ENCODE results near the gene SPAG4.

The SPAG4 gene

GRCh38 chr20:35627121-35627520 is 11.5 kb downstream of the SPAG4 start:
- no peak overlapping the region for H2BK5ac ChIP-seq (ENCODE audit: low read depth, low read length, poor library complexity)
- H3K9ac ChIP-seq (ENCODE audit: low read length) = peak overlapping the region; percentile 65
- no peaks in the 10 kb centered on the region for H3K79me1 ChIP-seq (ENCODE audit: low read length)
- H3K27me3 ChIP-seq (ENCODE audit: insufficient read depth, low read length) = no peaks in the 10 kb centered on the region
- no peak overlapping the region for H3K23ac ChIP-seq (ENCODE audit: low read length)
- H3K18ac ChIP-seq (ENCODE audit: low read length) = no peak overlapping the region
- H3K36me3 ChIP-seq (ENCODE audit: control insufficient read depth in 1 of 2, insufficient read depth in 2 of 2, low read length in 2 of 2) = peaks cover 40 to 58% of the 10 kb centered on the region in 2 experiments
- no peak overlapping the region for H4K8ac ChIP-seq (ENCODE audit: low read depth, low read length)
- no peak overlapping the region for H4K91ac ChIP-seq (ENCODE audit: low read depth, low read length)
- no peak overlapping the region for H2BK12ac ChIP-seq (ENCODE audit: low read length)
- no peak for DNase-seq
- H3K14ac ChIP-seq (ENCODE audit: low read length) = no peak overlapping the region
- WGBS (ENCODE audit: extremely low coverage, insufficient coverage, insufficient read length) = no CpG with 5 or more reads among the region's 8 CpGs
- no peak overlapping the region for H3K4me3 ChIP-seq (ENCODE audit: low read depth, low read length)
- peaks cover 2% of the 10 kb centered on the region for H3K9me3 ChIP-seq (ENCODE audit: insufficient read depth, low read depth, low read length)
- no peaks in the 10 kb centered on the region for H3K4me1 ChIP-seq (ENCODE audit: control insufficient read depth in 1 of 2, insufficient read depth in 2 of 2, low read length in 2 of 2)
- no peaks in the 10 kb centered on the region for H3K79me2 ChIP-seq (ENCODE audit: control insufficient read depth, insufficient read depth, low read length, poor library complexity)
- H2AFZ ChIP-seq (ENCODE audit: insufficient read depth, low read length, poor library complexity) = no peak overlapping the region
- H4K12ac ChIP-seq (ENCODE audit: low read depth, low read length) = no peak overlapping the region
- H2AK5ac ChIP-seq (ENCODE audit: low read length) = no peak overlapping the region
- no peak overlapping the region for H2BK120ac ChIP-seq (ENCODE audit: insufficient read depth, low read length, poor library complexity)
- H3K4me2 ChIP-seq (ENCODE audit: low read length) = no peak overlapping the region
- no peak overlapping the region for H3K4ac ChIP-seq (ENCODE audit: low read depth, low read length)
- no peak overlapping the region for H3K27ac ChIP-seq (ENCODE audit: low read depth, low read length)

- H3K79me1 ChIP-seq (ENCODE audit: low read length) = no peaks in the 10 kb centered on the region
- no peaks in the 10 kb centered on the region for H3K27me3 ChIP-seq (ENCODE audit: insufficient read depth, low read length)
- H2BK120ac ChIP-seq (ENCODE audit: insufficient read depth, low read length, poor library complexity) = no peak overlapping the region
- no peak overlapping the region for H4K12ac ChIP-seq (ENCODE audit: low read depth, low read length)
- no peak overlapping the region for H3K4me3 ChIP-seq (ENCODE audit: low read depth, low read length)
- H3K4me1 ChIP-seq (ENCODE audit: control insufficient read depth in 1 of 2, insufficient read depth in 2 of 2, low read length in 2 of 2) = no peaks in the 10 kb centered on the region
- H3K27ac ChIP-seq (ENCODE audit: low read depth, low read length) = no peak overlapping the region
- no peak overlapping the region for H2AFZ ChIP-seq (ENCODE audit: insufficient read depth, low read length, poor library complexity)
- H3K36me3 ChIP-seq (ENCODE audit: control insufficient read depth in 1 of 2, insufficient read depth in 2 of 2, low read length in 2 of 2) = peaks cover 44 to 66% of the 10 kb centered on the region in 2 experiments
- H2BK12ac ChIP-seq (ENCODE audit: low read length) = no peak overlapping the region
- H4K8ac ChIP-seq (ENCODE audit: low read depth, low read length) = no peak overlapping the region
- H3K4me2 ChIP-seq (ENCODE audit: low read length) = no peak overlapping the region
- no peak overlapping the region for H3K4ac ChIP-seq (ENCODE audit: low read depth, low read length)
- H2AK5ac ChIP-seq (ENCODE audit: low read length) = no peak overlapping the region
- no peak overlapping the region for H3K23ac ChIP-seq (ENCODE audit: low read length)
- no peak overlapping the region for H3K14ac ChIP-seq (ENCODE audit: low read length)
- no peak for DNase-seq
- no peak overlapping the region for H2BK5ac ChIP-seq (ENCODE audit: low read depth, low read length, poor library complexity)
- no peak overlapping the region for H3K18ac ChIP-seq (ENCODE audit: low read length)
- no CpG with 5 or more reads among the region's 12 CpGs for WGBS (ENCODE audit: extremely low coverage, insufficient coverage, insufficient read length)
- no peaks in the 10 kb centered on the region for H3K79me2 ChIP-seq (ENCODE audit: control insufficient read depth, insufficient read depth, low read length, poor library complexity)
- peaks cover 2% of the 10 kb centered on the region for H3K9me3 ChIP-seq (ENCODE audit: insufficient read depth, low read depth, low read length)
- H3K9ac ChIP-seq (ENCODE audit: low read length) = no peak overlapping the region
- H4K91ac ChIP-seq (ENCODE audit: low read depth, low read length) = no peak overlapping the region
Measured at GRCh38 chr20:35629427-35630145, 14.0 kb downstream of the SPAG4 start.

- H3K9ac ChIP-seq (ENCODE audit: low read length) = no peak overlapping the region
- no peak overlapping the region for H2AFZ ChIP-seq (ENCODE audit: insufficient read depth, low read length, poor library complexity)
- H2BK12ac ChIP-seq (ENCODE audit: low read length) = no peak overlapping the region
- no peaks in the 10 kb centered on the region for H3K79me2 ChIP-seq (ENCODE audit: control insufficient read depth, insufficient read depth, low read length, poor library complexity)
- H2BK120ac ChIP-seq (ENCODE audit: insufficient read depth, low read length, poor library complexity) = no peak overlapping the region
- no peak overlapping the region for H4K12ac ChIP-seq (ENCODE audit: low read depth, low read length)
- DNase-seq = no peak
- H3K9me3 ChIP-seq (ENCODE audit: insufficient read depth, low read depth, low read length) = peaks cover 2% of the 10 kb centered on the region
- H4K8ac ChIP-seq (ENCODE audit: low read depth, low read length) = no peak overlapping the region
- no peak overlapping the region for H2BK5ac ChIP-seq (ENCODE audit: low read depth, low read length, poor library complexity)
- H3K27ac ChIP-seq (ENCODE audit: low read depth, low read length) = no peak overlapping the region
- H3K79me1 ChIP-seq (ENCODE audit: low read length) = no peaks in the 10 kb centered on the region
- no peak overlapping the region for H3K18ac ChIP-seq (ENCODE audit: low read length)
- no CpG with 5 or more reads among the region's 4 CpGs for WGBS (ENCODE audit: extremely low coverage, insufficient coverage, insufficient read length)
- H3K4me1 ChIP-seq (ENCODE audit: control insufficient read depth in 1 of 2, insufficient read depth in 2 of 2, low read length in 2 of 2) = no peaks in the 10 kb centered on the region
- no peak overlapping the region for H3K23ac ChIP-seq (ENCODE audit: low read length)
- H3K36me3 ChIP-seq (ENCODE audit: control insufficient read depth in 1 of 2, insufficient read depth in 2 of 2, low read length in 2 of 2) = peaks cover 43 to 61% of the 10 kb centered on the region in 2 experiments
- no peaks in the 10 kb centered on the region for H3K27me3 ChIP-seq (ENCODE audit: insufficient read depth, low read length)
- H3K4ac ChIP-seq (ENCODE audit: low read depth, low read length) = no peak overlapping the region
- H3K4me2 ChIP-seq (ENCODE audit: low read length) = no peak overlapping the region
- no peak overlapping the region for H4K91ac ChIP-seq (ENCODE audit: low read depth, low read length)
- H3K4me3 ChIP-seq (ENCODE audit: low read depth, low read length) = no peak overlapping the region
- H3K14ac ChIP-seq (ENCODE audit: low read length) = no peak overlapping the region
- H2AK5ac ChIP-seq (ENCODE audit: low read length) = no peak overlapping the region
Measured at GRCh38 chr20:35630636-35631035, 15.0 kb downstream of the SPAG4 start.

GRCh38 chr20:35632539-35633115 is 17.0 kb downstream of the SPAG4 start:
- Histone ChIP-seq H2AFZ (ENCODE audit: insufficient read depth, low read length, poor library complexity) (no peak overlapping the region), H2BK12ac (ENCODE audit: low read length) (no peak overlapping the region), H3K4me1 (ENCODE audit: control insufficient read depth in 1 of 2, insufficient read depth in 2 of 2, low read length in 2 of 2) (no peaks in the 10 kb centered on the region), H3K14ac (ENCODE audit: low read length) (no peak overlapping the region), H3K79me2 (ENCODE audit: control insufficient read depth, insufficient read depth, low read length, poor library complexity) (no peaks in the 10 kb centered on the region), H3K27ac (ENCODE audit: low read depth, low read length) (no peak overlapping the region), H2AK5ac (ENCODE audit: low read length) (no peak overlapping the region), H3K36me3 (ENCODE audit: control insufficient read depth in 1 of 2, insufficient read depth in 2 of 2, low read length in 2 of 2) (peaks cover 30 to 42% of the 10 kb centered on the region in 2 experiments), H4K12ac (ENCODE audit: low read depth, low read length) (no peak overlapping the region), H3K9me3 (ENCODE audit: insufficient read depth, low read depth, low read length) (no peaks in the 10 kb centered on the region), H3K9ac (ENCODE audit: low read length) (no peak overlapping the region), H2BK120ac (ENCODE audit: insufficient read depth, low read length, poor library complexity) (no peak overlapping the region), H4K8ac (ENCODE audit: low read depth, low read length) (no peak overlapping the region), H2BK5ac (ENCODE audit: low read depth, low read length, poor library complexity) (no peak overlapping the region), H3K4ac (ENCODE audit: low read depth, low read length) (no peak overlapping the region), H3K18ac (ENCODE audit: low read length) (no peak overlapping the region), H3K27me3 (ENCODE audit: insufficient read depth, low read length) (no peaks in the 10 kb centered on the region), H3K23ac (ENCODE audit: low read length) (no peak overlapping the region), H4K91ac (ENCODE audit: low read depth, low read length) (no peak overlapping the region), H3K4me2 (ENCODE audit: low read length) (no peak overlapping the region), H3K79me1 (ENCODE audit: low read length) (no peaks in the 10 kb centered on the region), H3K4me3 (ENCODE audit: low read depth, low read length) (no peak overlapping the region)
- WGBS (ENCODE audit: extremely low coverage, insufficient coverage, insufficient read length) = no CpG with 5 or more reads among the region's 13 CpGs
- DNase-seq = no peak
